DOHH2 (cell line): ENCODE measurements around the gene DEPDC1B.
"Not testable (repeated sequence)": the region's sequence is repeated elsewhere in the genome, so short reads cannot be mapped to it uniquely, and the experiment has no call there.

Experiments used
- EZH2phosphoT487 ChIP-seq: fragments of 200-600 bp; sonication (generic); IDR thresholded peaks from 2 replicates; pipeline ENCODE4 v1.6.1; 2017; ENCODE audit warnings: borderline replicate concordance, mild to moderate bottlenecking, antibody characterized with exemption, low read length, moderate library complexity, mixed read lengths
- TF ChIP-seq, protein P1 (sequence below): fragments of 200-600 bp; sonication (generic); IDR thresholded peaks from one replicate; pipeline ENCODE4 v1.5.1; 2014; ENCODE audit warnings: antibody characterized with exemption, mild to moderate bottlenecking, low read depth, low read length; ENCODE audit not compliant: poor library complexity, severe bottlenecking

DNA sequence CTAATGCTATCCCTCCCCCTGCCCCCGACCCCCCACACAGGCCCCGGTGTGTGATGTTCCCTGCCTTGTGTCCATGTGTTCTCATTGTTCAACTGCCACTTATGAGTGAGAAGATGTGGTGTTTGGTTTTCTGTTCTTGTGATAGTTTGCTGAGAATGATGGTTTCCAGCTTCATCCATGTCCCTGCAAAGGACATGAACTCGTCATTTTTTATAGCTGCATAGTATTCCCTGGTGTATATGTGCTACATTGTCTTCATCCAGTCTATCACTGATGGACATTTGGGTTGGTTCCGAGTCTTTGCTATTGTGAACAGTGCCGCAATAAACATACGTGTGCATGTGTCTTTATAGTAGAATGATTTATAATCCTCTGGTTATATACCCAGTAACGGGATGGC, 75.1 kb downstream of the DEPDC1B start:
- TF ChIP-seq, protein P1, sequence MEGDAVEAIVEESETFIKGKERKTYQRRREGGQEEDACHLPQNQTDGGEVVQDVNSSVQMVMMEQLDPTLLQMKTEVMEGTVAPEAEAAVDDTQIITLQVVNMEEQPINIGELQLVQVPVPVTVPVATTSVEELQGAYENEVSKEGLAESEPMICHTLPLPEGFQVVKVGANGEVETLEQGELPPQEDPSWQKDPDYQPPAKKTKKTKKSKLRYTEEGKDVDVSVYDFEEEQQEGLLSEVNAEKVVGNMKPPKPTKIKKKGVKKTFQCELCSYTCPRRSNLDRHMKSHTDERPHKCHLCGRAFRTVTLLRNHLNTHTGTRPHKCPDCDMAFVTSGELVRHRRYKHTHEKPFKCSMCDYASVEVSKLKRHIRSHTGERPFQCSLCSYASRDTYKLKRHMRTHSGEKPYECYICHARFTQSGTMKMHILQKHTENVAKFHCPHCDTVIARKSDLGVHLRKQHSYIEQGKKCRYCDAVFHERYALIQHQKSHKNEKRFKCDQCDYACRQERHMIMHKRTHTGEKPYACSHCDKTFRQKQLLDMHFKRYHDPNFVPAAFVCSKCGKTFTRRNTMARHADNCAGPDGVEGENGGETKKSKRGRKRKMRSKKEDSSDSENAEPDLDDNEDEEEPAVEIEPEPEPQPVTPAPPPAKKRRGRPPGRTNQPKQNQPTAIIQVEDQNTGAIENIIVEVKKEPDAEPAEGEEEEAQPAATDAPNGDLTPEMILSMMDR: not testable (repeated sequence)
- TF ChIP-seq EZH2phosphoT487: not testable (repeated sequence)
